Measurements from ENCODE around the gene KIR2DL4.
"Not testable (repeated sequence)": the region's sequence is repeated elsewhere in the genome, so short reads cannot be mapped to it uniquely, and the experiment has no call there.

Gene KIR2DL4

DNA sequence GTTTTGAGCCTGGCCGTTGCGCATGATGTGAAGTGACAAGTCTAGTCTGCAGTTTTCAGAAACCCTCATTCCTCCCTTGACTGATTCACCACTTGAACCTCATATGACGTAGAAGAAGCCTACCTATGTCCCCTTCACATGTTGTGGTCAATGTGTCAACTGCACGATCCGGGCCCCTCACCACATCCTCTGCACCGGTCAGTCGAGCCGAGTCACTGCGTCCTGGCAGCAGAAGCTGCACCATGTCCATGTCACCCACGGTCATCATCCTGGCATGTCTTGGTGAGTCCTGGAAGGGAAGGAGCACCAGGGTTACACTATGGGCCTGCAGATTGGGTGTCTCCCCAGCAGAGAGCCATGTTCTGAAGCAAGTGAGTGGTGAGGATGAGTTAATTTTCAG, at the start of gene KIR2DL4:
KIR2DL4 (plus strand) TSS at position 201 of the 400 bp plus-strand sequence; CDS start at position 243, 42 bp downstream.
- DNase-seq, result no peak

DNA sequence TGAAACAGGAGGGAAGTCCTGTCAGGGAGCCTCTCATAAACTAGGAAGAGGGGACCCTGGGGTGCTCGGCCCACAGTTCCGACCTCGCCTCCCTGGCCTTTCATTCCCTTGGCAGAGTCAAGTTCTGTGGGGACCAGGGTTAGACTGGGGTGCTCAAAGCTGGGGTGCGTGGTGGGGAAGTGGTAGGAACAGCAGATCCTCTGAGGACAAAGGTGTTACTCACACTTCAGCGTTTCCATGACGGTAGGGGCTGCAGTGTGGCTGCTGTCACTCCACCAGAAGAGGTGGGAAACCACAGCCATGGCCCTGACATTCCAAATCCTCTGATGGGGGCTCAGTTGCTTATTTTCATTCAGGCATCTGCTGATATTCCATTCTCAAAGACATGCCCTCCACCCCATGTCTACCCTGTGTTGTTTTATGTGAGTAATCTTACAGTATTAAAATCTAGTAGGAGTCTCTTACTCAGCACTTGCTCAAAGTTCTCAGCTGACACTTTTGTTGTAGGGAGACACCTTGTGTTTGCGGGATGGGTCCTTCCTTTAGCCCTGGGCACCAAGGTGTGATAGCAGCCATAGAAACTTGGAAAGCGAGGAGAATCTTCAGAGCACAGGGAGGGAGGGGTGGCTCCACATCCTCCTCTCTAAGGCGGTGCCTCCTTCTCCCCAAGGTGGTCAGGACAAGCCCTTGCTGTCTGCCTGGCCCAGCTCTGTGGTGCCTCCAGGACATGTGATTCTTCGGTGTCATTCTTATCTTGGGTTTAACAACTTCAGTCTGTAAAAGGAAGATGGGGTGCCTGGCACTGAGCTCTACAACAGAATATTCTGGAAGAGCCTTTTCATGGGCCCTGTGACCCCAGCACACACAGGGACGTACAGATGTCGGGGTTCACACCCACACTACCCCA, 47.0 kb upstream of the KIR2DL4 start:
- DNase-seq, result not testable (repeated sequence)

DNA sequence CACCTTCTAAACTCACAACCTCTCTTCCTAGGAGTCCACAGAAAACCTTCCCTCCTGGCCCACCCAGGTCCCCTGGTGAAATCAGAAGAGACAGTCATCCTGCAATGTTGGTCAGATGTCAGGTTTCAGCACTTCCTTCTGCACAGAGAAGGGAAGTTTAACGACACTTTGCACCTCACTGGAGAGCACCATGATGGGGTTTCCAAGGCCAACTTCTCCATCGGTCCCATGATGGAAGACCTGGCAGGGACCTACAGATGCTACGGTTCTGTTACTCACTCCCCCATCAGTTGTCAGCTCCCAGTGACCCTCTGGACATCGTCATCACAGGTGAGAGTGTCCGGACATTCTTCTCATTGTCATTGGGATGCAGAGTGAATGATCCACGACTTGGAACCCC, 44.8 kb upstream of the KIR2DL4 start:
- not testable (repeated sequence) for DNase-seq

DNA sequence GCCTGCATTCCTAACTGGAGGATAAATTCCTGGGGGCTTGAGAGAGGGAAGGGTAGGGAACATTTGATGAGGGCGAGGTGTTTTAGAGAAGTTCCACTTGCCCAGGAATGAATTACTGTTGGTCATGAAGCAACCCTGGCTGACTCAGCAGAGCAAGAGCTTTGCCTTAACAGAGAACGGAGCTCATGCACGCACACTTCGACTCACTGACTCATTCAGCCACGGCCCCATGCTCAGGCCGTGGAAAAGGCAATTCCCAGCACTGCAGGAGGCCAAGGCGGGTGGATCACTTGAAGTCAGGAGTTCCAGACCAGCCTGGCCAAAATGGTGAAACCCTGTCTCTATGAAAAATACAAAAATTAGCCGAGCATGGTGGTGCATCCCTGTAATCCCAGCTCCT, 39.2 kb upstream of the KIR2DL4 start:
- DNase-seq, result not testable (repeated sequence)

DNA sequence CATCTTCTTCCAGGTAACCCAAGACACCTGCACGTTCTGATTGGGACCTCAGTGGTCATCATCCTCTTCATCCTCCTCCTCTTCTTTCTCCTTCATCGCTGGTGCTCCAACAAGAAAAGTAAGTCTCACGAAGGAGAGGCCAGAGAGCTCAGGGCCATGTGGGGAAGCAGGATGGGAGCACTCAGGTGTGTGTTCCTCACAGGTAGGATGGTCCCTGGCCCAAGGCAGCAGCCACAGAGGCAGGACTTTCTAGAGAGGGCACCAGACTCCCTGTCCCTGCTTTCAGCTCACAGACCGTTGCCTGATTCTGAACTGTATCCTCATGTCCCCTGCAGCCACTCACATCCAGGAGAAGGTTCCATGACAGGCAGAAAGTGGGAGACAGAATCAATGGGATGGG, 36.9 kb upstream of the KIR2DL4 start:
- DNase-seq, result not testable (repeated sequence)

DNA sequence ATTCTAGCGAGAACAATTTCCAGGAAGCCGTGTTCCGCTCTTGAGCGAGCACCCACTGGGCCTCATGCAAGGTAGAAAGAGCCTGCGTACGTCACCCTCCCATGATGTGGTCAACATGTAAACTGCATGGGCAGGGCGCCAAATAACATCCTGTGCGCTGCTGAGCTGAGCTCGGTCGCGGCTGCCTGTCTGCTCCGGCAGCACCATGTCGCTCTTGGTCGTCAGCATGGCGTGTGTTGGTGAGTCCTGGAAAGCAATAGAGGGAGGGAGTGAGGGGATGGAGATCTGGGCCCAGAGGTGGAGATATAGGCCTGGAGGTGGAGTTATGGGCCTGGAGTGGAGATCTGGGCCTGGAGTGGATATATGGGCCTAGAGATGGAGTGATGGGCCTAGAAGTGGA, 33.8 kb upstream of the KIR2DL4 start, which contains the start of gene KIR2DL1:
KIR2DL1 (plus strand) TSS at position 148 of the 400 bp plus-strand sequence; CDS start at position 206, 58 bp downstream.
- not testable (repeated sequence) for DNase-seq

DNA sequence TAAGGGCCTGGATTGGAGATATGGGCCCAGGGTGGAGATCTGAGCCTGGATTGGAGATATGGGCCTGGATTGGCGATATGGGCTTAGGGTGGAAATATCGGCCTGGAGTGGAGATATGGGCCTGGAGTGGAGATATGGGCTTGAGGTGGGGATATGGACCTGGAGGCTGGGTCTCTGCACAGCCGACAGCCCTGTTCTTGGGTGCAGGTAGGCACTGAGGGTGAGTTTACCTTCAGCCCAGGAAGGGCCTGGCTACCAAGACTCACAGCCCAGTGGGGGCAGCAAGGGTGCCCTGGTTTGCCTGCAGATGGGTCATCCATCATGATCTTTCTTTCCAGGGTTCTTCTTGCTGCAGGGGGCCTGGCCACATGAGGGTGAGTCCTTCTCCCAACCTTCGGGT, 32.9 kb upstream of the KIR2DL4 start:
- DNase-seq, result not testable (repeated sequence)

DNA sequence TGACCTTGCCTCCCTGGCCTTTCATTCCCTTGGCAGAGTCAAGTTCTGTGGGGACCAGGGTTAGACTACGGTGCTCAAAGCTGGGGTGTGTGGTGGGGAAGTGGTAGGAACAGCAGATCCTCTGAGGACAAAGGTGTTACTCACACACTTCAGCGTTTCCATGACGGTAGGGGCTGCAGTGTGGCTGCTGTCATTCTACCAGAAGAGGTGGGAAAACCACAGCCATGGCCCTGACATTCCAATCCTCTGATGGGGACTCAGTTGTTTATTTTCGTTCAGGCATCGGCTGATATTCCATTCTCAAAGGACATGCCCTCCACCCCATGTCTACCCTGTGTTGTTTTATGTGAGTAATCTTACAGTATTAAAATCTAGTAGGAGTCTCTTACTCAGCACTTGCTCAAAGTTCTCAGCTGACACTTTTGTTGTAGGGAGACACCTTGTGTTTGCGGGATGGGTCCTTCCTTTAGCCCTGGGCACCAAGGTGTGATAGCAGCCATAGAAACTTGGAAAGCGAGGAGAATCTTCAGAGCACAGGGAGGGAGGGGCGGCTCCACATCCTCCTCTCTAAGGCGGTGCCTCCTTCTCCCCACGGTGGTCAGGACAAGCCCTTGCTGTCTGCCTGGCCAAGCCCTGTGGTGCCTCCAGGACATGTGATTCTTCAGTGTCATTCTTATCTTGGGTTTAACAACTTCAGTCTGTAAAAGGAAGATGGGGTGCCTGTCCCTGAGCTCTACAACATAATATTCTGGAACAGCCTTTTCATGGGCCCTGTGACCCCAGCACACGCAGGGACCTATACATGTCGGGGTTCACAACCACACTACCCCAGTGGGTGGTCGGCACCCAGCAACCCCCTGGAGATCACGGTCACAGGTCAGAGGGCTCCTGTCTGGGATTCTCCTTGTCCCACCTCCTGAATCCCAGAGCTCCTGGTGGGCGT, 32.1 kb upstream of the KIR2DL4 start:
- not testable (repeated sequence) for DNase-seq

DNA sequence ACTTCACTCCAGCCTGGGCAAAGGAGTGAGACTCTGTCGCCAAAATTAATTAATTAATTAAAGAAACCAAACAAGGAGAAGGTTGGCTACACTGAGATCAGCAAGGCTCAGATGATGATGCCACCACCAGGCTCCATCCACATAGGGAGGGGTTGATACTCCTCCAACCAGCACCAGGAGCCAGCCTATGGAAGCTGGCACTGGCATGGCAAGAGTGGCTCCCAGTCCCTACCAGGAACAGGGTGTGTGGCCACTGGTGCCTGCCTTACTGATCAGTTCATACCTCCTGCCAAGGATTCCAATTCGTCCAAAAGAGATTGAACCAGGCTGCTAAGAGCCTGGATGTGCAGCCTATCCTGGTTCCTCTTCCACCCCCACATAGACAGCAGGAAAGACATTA, 30.7 kb upstream of the KIR2DL4 start:
- not testable (repeated sequence) for DNase-seq

DNA sequence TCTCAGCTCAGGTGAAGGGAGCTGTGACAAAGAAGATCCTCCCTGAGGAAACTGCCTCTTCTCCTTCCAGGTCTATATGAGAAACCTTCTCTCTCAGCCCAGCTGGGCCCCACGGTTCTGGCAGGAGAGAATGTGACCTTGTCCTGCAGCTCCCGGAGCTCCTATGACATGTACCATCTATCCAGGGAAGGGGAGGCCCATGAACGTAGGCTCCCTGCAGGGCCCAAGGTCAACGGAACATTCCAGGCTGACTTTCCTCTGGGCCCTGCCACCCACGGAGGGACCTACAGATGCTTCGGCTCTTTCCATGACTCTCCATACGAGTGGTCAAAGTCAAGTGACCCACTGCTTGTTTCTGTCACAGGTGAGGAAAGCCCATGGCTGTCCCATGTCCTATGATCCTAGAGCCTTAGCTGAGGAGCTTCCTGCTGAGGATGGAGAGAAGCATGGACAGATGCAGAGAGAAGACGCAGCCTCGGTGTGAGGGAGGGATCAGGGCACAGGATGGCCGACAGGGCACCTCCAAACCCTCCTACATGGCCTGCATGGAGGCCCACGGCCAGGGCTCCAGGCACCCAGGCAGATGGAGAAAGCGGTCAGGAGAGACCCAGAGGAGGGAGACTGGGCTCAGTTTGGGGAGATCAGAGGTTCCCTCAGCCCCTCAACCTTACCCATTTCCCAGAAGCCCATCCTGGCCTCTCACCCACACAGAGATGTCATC, 28.2 kb upstream of the KIR2DL4 start:
- not testable (repeated sequence) for DNase-seq

DNA sequence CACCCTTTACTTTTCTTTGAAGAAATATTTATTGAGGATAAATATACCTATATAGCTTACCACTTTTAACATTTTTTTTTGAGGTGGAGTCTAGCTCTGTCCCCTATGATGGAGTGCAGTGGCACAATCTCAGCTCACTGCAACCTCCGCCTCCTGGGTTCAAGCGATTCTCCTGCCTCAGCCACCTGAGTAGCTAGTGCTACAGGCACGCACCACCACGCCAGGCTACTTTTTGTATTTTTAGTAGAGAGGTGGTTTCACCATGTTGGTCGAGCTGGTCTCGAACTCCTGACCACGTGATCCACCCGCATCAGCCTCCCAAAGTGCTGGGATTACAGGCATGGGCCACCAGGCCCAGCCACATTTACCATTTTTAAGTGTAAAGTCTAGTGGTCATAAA, 27.6 kb upstream of the KIR2DL4 start:
- not testable (repeated sequence) for DNase-seq

DNA sequence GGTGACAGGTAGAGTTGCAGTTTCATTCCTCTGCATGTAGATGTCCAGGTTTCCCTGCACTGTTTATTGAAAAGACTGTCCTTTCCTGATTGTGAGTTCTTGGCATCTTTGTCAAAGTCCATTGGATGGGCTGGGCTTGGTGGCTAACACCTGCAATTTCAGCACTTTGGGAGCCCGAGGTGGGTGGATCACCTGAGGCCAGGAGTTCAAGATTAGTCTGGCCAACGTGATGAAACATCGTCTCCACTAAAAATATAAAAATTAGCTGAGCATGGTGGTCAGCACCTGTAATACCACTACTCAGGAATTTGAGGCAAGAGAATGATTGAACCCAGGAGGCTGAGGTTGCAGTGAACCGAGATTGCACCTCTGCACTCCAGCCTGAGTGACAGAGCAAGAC, 25.6 kb upstream of the KIR2DL4 start:
- not testable (repeated sequence) for DNase-seq

DNA sequence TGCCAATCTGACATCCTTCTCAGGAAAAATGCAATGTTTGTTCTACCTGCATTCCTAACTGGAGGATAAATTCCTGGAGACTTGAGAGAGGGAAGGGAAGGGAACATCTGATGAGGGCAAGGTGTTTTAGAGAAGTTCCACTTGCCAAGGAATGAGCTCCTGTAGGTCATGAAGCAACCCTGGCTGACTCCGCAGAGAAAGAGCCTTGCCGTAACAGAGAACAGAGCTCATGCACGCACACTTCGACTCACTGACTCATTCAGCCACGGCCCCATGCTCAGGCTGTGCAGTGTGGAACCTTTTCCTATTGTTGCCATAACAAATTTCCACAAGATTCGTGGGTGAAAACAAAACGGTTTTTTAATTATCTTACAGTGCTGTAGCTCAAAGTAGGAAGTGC, 24.5 kb upstream of the KIR2DL4 start:
- DNase-seq, result not testable (repeated sequence)

DNA sequence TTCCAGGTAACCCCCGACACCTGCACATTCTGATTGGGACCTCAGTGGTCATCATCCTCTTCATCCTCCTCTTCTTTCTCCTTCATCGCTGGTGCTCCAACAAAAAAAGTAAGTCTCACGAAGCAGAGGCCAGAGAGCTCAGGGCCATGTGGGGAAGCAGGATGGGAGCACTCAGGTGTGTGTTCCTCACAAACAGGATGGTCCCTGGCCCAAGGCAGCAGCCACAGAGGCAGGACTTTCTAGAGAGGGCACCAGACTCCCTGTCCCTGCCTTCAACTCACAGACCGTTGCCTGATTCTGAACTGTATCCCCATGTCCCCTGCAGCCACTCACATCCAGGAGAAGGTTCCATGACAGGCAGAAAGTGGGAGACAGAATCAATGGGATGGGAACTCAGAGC, 20.5 kb upstream of the KIR2DL4 start:
- not testable (repeated sequence) for DNase-seq

DNA sequence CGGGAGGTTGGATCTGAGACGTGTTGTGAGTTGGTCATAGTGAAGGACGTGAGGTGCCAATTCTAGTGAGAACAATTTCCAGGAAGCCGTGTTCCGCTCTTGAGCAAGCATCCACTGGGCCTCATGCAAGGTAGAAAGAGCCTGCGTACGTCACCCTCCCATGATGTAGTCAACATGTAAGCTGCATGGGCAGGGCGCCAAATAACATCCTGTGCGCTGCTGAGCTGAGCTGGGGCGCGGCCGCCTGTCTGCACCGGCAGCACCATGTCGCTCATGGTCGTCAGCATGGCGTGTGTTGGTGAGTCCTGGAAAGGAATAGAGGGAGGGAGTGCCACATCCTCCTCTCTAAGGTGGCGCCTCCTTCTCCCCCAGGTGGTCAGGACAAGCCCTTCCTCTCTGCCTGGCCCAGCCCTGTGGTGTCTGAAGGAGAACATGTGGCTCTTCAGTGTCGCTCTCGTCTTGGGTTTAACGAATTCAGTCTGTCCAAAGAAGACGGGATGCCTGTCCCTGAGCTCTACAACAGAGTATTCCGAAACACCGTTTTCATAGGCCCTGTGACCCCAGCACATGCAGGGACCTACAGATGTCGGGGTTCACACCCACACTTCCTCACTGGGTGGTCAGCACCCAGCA, 17.2 kb upstream of the KIR2DL4 start:
- DNase-seq, result not testable (repeated sequence)

DNA sequence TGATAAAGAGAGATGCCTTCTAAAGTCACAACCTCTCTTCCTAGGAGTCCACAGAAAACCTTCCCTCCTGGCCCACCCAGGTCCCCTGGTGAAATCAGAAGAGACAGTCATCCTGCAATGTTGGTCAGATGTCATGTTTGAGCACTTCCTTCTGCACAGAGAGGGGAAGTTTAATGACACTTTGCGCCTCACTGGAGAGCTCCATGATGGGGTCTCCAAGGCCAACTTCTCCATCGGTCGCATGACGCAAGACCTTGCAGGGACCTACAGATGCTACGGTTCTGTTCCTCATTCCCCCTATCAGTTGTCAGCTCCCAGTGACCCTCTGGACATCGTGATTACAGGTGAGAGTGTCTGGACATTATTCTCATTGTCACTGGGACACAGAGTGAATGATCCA, 15.3 kb upstream of the KIR2DL4 start:
- DNase-seq, result not testable (repeated sequence)

DNA sequence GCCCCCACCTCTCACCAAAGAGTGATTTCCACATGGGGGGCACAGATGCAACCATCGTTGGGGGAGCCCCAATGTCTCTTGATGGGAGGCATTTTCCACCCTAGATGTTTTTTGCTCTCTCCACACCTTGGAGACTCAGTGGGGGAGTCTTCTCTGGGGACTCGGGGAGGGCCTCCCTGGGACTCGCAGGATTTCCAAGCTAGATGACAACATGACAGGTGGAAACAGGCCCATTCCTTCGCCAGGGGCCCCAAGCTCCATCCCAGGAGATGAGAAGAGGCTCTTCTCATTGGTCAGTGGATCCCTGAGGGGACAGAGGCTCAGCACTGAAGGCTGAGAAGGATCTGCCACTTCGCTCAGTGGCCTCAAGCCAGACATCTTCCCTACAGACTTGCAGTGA, 12.7 kb upstream of the KIR2DL4 start:
- no peak for DNase-seq

DNA sequence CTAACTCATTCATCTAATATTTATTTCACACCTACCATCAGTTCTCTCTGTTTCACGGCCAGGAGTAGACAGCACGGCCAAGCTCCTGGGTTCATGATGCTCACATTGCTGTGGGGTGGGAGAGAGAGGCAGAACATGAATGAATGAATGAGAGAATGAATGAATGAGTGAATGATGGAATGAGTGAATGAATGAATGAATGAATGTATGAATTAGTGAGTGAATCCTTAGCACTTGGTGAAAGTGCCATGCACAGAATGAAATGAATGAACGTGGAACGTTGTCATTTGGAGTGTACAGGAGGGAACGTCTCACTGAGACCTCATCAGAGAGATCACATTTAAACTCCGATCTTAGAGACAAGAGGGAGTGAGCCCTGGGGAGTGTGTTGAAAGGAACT, 11.9 kb upstream of the KIR2DL4 start:
- DNase-seq, result no peak

DNA sequence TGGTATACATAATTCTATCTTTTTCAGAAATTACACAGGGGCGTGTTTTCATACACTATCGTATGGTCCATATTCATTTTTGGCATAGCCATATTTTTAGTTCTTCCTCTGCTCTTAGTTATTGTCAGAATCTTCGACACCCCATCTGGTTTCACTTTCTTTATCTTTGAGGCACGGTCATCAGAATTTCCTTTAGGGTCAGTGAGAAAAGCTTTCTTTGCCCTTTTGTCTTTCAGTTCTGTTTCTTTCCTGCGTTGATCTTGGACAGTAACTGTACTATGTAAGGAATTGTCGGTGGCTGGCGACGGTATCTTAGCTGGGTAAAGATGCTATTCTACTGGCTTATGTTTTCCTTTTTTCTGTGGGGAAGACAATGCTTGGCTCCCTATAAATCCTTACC, 10.6 kb upstream of the KIR2DL4 start:
- no peak for DNase-seq

DNA sequence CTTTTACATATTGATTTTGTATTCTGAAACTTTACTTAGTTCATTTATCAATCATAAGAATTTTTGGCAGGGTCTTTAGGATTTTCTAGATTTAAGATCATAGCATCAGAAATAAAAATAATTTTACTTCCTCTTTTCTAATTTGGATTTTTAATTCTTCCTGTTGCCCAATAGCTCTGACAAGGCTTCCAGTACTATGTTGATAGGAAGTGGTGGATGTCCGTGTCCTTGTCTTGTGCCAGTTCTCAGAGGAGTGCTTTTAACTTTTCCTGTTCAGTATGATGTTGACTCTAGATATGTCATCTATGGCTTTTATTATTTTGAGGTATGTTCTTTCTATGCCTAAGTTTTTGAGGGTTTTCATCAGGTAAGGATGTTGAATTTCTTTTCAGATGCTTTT, 7.7 kb upstream of the KIR2DL4 start:
- no peak for DNase-seq

DNA sequence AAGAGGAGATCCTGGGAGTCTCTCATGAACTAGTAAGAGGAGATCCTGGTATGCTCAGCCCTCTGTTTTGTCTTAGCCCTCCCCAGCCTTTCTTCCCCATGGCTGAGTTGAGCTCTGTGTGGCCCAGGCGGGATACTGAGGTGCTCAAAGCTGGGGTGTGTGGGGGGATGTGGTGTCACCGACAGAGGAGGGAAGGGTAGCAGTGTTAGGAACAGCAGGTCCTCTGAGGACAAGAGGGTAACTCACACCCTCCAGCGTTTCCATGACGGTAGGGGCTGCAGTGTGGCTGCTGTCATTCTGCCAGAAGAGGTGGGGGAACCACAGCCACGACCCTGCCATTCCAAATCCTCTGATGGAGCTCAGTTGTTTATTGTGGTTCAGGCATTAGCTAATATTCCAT, 691 bp downstream of the KIR2DL4 start:
- DNase-seq, result no peak

DNA sequence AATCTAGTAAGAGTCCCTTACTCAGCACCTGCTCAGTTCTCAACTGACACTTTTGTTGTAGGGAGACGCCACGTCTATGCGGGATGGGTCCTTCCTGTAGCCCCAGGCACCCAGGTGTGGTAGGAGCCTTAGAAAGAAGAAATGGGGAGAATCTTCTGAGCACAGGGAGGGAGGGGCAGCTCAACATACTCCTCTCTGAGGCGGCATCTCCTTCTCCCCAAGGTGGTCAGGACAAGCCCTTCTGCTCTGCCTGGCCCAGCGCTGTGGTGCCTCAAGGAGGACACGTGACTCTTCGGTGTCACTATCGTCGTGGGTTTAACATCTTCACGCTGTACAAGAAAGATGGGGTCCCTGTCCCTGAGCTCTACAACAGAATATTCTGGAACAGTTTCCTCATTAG, 1.2 kb downstream of the KIR2DL4 start:
- no peak for DNase-seq
